HepG2 (cell line): ENCODE measurements around the gene BTBD8. TPM values are rescaled to one million over a fixed set of nuclear protein-coding genes. Genes with fewer than 3 reads are reported as not detected.

ENCODE experiments used
- ATAC-seq: fragments of 200-7000 bp; cut with Tn5 transposase; 3 replicates; pipeline ENCODE4 v1.9.1; 2020; ENCODE audit warnings: mild to moderate bottlenecking, moderate library complexity
- BruUV-seq: library from RNA; stranded (reverse); fragments of 400-500 nt; replicated peaks from 2 replicates; lab custom pipeline; 2021; lab: Mats Ljungman, UMichigan
- CTCF ChIA-PET: fragments of 300-600 bp; formaldehyde crosslinking; extraction: SDS; loops from one replicate; lab custom pipeline; 2021; ENCODE audit warnings: low total read pairs, inconsistent platforms, low intra/inter-chr PET ratio; lab: Yijun Ruan, JAX
- POLR2A ChIA-PET: fragments of 350-600 bp; sonication (Branson Sonifier 250); formaldehyde crosslinking; loops from one replicate; lab custom pipeline; 2020; ENCODE audit warnings: antibody characterized with exemption, inconsistent platforms; lab: Yijun Ruan, JAX
- DNase-seq: peaks from one replicate; pipeline ENCODE4 v3.0.0-alpha.2; 2015; ENCODE audit warnings: low spot score
- FAIRE-seq: peaks from 3 replicates; lab custom pipeline; 2011; peaks lifted over from hg19 to GRCh38; lab: Jason Lieb, UNC
- H2AFZ ChIP-seq: one replicate; pipeline ENCODE4 v1.6.1; 2011; ENCODE audit warnings: low read length, inconsistent platforms
- H3K27ac ChIP-seq: fragments of 300-600 bp; 3 replicates; pipeline ENCODE4 v1.8.0; 2011; ENCODE audit warnings: mixed run types, mild to moderate bottlenecking, mixed read lengths, low read length, inconsistent platforms; ENCODE audit not compliant: insufficient read depth; ENCODE audit errors: extremely low read length
- H3K27me3 ChIP-seq, 2 experiments: fragments of 200-600 bp in 1 of 2; 2 replicates in 1 of 2; 3 replicates in 1 of 2; pipeline versions ENCODE4 v1.6.0 to v1.8.0; 2011; ENCODE audit warnings: low read length in 2 of 2, mild to moderate bottlenecking in 2 of 2, moderate library complexity in 2 of 2, inconsistent platforms in 1 of 2; ENCODE audit not compliant: insufficient read depth in 2 of 2, control insufficient read depth in 1 of 2
- H3K36me3 ChIP-seq, 2 experiments: fragments of 200-600 bp in 1 of 2; replicated peaks in 1 of 2; 2 replicates in 1 of 2; 3 replicates in 1 of 2; pipeline versions ENCODE4 v1.5.1 to v1.8.0; 2011; ENCODE audit warnings: low read length in 2 of 2, inconsistent platforms in 1 of 2; ENCODE audit not compliant: insufficient read depth in 2 of 2, control insufficient read depth in 1 of 2
- H3K4me1 ChIP-seq: 2 replicates; pipeline ENCODE4 v1.5.1; 2012; ENCODE audit warnings: low read length, inconsistent platforms; ENCODE audit not compliant: insufficient read depth
- H3K4me2 ChIP-seq: 2 replicates; pipeline ENCODE4 v1.6.0; 2011; ENCODE audit warnings: low read depth, low read length, inconsistent platforms
- H3K4me3 ChIP-seq, 3 experiments: fragments of 200-600 bp in 1 of 3; sonication (generic), shearing (Covaris generic) in 1 of 3; replicated peaks in 1 of 3; 2 replicates each; pipeline ENCODE4 v1.5.1; 2011 to 2016; ENCODE audit warnings: low read length in 3 of 3, inconsistent platforms in 2 of 3, low read depth in 2 of 3, mild to moderate bottlenecking in 2 of 3, control low read depth in 1 of 3, mixed read lengths in 1 of 3; ENCODE audit not compliant: insufficient read depth in 1 of 3
- H3K79me2 ChIP-seq: one replicate; pipeline ENCODE4 v1.6.1; 2011; ENCODE audit warnings: low read length, inconsistent platforms; ENCODE audit not compliant: insufficient read depth
- H3K9ac ChIP-seq: 2 replicates; pipeline ENCODE4 v1.6.0; 2011; ENCODE audit warnings: mild to moderate bottlenecking, low read depth, low read length, inconsistent platforms; ENCODE audit not compliant: insufficient read depth
- H3K9me3 ChIP-seq: 2 replicates; pipeline ENCODE4 v1.5.1; 2012; ENCODE audit warnings: mild to moderate bottlenecking, low read length
- H4K20me1 ChIP-seq: 2 replicates; pipeline ENCODE4 v1.6.0; 2011; ENCODE audit warnings: inconsistent platforms, mild to moderate bottlenecking, low read length, moderate library complexity; ENCODE audit not compliant: insufficient read depth
- AGO1 ChIP-seq: fragments of 200-400 bp; formaldehyde crosslinking; IDR thresholded peaks from 2 replicates; pipeline ENCODE4 v1.6.1; 2017; ENCODE audit warnings: mild to moderate bottlenecking, low read depth, low read length, moderate library complexity; ENCODE audit not compliant: poor library complexity, severe bottlenecking
- EED ChIP-seq: sonication (generic); formaldehyde crosslinking; IDR thresholded peaks from 2 replicates; pipeline ENCODE4 v1.5.0; 2020; ENCODE audit warnings: mild to moderate bottlenecking, missing genetic modification reagents
- SAP130 ChIP-seq: IDR thresholded peaks from 2 replicates; pipeline ENCODE4 v1.6.1; 2016; ENCODE audit warnings: low read depth
- SMARCE1 ChIP-seq: fragments of 450-650 bp; IDR thresholded peaks from 2 replicates; pipeline ENCODE4 v1.6.1; 2017; ENCODE audit warnings: borderline replicate concordance
- SPEN ChIP-seq: sonication (generic); formaldehyde crosslinking; IDR thresholded peaks from 2 replicates; pipeline ENCODE4 v1.5.1; 2020; ENCODE audit warnings: low read depth, mild to moderate bottlenecking, missing genetic modification reagents
- YEATS4 ChIP-seq: sonication (generic); formaldehyde crosslinking; IDR thresholded peaks from 2 replicates; pipeline ENCODE4 v1.4.0; 2020; ENCODE audit warnings: missing genetic modification reagents, borderline replicate concordance
- WGBS: methylation state at CpG from one replicate; pipeline ENCODE4 v1.1.6; 2017; ENCODE audit warnings: low lambda C conversion rate; 5-methylcytosine and 5-hydroxymethylcytosine counted together
- in situ Hi-C: cut with HindIII; loops from 2 replicates; pipeline ENCODE4 v1.10.0; 2017; ENCODE audit warnings: low pct_unique_long_range_greater_than_20kb; ENCODE audit not compliant: extremely low pct_ligation_motif_present
- intact Hi-C: fragments of 100-400 bp; cut with micrococcal nuclease; formaldehyde crosslinking; loops from one replicate; pipeline ENCODE4 v1.10.0; 2022; ENCODE audit not compliant: unreplicated experiment
- polyA plus RNA-seq, 8 experiments: library from polyadenylated mRNA; depleted of rRNA in 3 of 8; stranded (reverse) in 7 of 8; unstranded in 1 of 8; fragments of >200 nt; fragmentation: Illumina TruSeq in 4 of 8; extraction: Trizol in 4 of 8; gene quantifications; 2 replicates each; pipeline versions ENCODE4 v1.2.1 to v1.2.3, GENCODE V29; 2011 to 2016; ENCODE audit warnings: low read depth in 4 of 8, missing spikeins in 1 of 8, mixed read lengths in 1 of 8; ENCODE audit not compliant: insufficient read depth in 1 of 8
- total RNA-seq, 5 experiments: library from RNA; depleted of rRNA; stranded (reverse); fragments of >200 nt; fragmentation: Illumina TruSeq; extraction: Trizol; gene quantifications; 2 replicates each; pipeline ENCODE4 v1.2.3, GENCODE V29; 2016; ENCODE audit warnings: low read depth in 1 of 5
- TF ChIP-seq, protein P1 (sequence below): sonication (generic); formaldehyde crosslinking; IDR thresholded peaks from 2 replicates; pipeline ENCODE4 v1.4.0; 2020; ENCODE audit warnings: mild to moderate bottlenecking, missing genetic modification reagents, borderline replicate concordance

BTBD8 gene
- total and polyA plus RNA-seq, 2 of the 13 experiments (the other 11 are each of a cell fraction or from before 2014, with no cell fraction given), result 0.41 to 1.8 TPM

- DNase-seq (no peak), FAIRE-seq (no peak), ATAC-seq (no peak)
- ChIA-PET POLR2A (no interaction called here), CTCF (no interaction called here)
- Histone ChIP-seq H3K4me2 (no peak overlapping the region), H4K20me1 (no peaks in the 10 kb centered on the region), H3K4me1 (0 out of 2 replicates have a peak, but pooled peaks cover 2% of the 10 kb centered on the region), H3K36me3 (no peaks in the 10 kb centered on the region), H3K27me3 (no peaks in the 10 kb centered on the region), H3K9ac (no peak overlapping the region), H3K79me2 (no peaks in the 10 kb centered on the region), H2AFZ (no peak overlapping the region), H3K27ac (no peak overlapping the region), H3K9me3 (no peaks in the 10 kb centered on the region), H3K4me3 (no peak overlapping the region)
- TF ChIP-seq, protein P1, sequence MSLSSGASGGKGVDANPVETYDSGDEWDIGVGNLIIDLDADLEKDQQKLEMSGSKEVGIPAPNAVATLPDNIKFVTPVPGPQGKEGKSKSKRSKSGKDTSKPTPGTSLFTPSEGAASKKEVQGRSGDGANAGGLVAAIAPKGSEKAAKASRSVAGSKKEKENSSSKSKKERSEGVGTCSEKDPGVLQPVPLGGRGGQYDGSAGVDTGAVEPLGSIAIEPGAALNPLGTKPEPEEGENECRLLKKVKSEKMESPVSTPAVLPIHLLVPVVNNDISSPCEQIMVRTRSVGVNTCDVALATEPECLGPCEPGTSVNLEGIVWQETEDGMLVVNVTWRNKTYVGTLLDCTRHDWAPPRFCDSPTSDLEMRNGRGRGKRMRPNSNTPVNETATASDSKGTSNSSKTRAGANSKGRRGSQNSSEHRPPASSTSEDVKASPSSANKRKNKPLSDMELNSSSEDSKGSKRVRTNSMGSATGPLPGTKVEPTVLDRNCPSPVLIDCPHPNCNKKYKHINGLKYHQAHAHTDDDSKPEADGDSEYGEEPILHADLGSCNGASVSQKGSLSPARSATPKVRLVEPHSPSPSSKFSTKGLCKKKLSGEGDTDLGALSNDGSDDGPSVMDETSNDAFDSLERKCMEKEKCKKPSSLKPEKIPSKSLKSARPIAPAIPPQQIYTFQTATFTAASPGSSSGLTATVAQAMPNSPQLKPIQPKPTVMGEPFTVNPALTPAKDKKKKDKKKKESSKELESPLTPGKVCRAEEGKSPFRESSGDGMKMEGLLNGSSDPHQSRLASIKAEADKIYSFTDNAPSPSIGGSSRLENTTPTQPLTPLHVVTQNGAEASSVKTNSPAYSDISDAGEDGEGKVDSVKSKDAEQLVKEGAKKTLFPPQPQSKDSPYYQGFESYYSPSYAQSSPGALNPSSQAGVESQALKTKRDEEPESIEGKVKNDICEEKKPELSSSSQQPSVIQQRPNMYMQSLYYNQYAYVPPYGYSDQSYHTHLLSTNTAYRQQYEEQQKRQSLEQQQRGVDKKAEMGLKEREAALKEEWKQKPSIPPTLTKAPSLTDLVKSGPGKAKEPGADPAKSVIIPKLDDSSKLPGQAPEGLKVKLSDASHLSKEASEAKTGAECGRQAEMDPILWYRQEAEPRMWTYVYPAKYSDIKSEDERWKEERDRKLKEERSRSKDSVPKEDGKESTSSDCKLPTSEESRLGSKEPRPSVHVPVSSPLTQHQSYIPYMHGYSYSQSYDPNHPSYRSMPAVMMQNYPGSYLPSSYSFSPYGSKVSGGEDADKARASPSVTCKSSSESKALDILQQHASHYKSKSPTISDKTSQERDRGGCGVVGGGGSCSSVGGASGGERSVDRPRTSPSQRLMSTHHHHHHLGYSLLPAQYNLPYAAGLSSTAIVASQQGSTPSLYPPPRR (CRISPR knock-in tag), result no peak
- TF ChIP-seq SMARCE1 (no peak), SAP130 (no peak), EED (CRISPR knock-in tag) (no peak), SPEN (CRISPR knock-in tag) (no peak), AGO1 (no peak), YEATS4 (CRISPR knock-in tag) (no peak)
- in situ Hi-C loops, result no loop called here
- 67% methylated on average over 2 of the region's 2 CpGs for WGBS
- no TSS peak for BruUV-seq
- intact Hi-C loops, result no loop called here
These were observed 13.9 kb downstream of the BTBD8 start for GRCh38 chr1:92094090-92094489.
